Ramos (cell line): ENCODE results near the gene CAMTA2.

Source experiments
- in situ Hi-C: fragments of 300-500 bp; cut with MboI; formaldehyde crosslinking; loops from one replicate; pipeline ENCODE4 v1.14.3; 2022; ENCODE audit warnings: low sequenced_read_pairs; ENCODE audit not compliant: unreplicated experiment

The CAMTA2 gene

DNA sequence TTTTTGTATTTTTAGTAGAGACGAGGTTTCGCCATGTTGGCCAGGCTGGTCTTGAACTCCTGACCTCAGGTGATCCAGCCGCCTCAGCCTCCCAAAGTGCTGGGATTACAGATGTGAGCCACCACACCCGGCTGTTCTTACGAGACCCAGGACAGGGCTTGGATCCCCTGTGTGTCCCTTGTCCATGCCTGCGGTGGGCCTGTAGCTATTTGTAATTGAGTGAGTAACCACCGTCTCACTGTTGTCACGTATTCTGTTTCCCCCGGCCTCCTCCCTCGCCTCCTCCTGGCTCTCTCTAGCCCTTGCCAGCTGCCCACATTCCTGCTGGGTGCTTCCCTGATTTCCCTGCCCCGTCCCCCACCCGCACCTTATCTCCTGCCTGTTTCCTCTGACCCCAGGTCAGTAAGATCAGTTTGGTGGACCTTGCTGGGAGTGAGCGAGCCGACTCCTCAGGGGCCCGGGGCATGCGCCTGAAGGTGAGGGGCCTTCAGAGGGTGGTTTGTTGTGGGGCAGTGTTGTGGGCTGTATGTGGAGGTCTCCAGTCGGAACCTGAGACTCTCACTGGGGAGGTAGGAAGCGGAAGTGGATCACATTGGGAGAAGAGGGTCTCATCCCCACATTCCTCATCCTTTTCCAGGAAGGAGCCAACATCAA lies 15.9 kb upstream of the CAMTA2 start:
- in situ Hi-C loops, result no loop called here

DNA sequence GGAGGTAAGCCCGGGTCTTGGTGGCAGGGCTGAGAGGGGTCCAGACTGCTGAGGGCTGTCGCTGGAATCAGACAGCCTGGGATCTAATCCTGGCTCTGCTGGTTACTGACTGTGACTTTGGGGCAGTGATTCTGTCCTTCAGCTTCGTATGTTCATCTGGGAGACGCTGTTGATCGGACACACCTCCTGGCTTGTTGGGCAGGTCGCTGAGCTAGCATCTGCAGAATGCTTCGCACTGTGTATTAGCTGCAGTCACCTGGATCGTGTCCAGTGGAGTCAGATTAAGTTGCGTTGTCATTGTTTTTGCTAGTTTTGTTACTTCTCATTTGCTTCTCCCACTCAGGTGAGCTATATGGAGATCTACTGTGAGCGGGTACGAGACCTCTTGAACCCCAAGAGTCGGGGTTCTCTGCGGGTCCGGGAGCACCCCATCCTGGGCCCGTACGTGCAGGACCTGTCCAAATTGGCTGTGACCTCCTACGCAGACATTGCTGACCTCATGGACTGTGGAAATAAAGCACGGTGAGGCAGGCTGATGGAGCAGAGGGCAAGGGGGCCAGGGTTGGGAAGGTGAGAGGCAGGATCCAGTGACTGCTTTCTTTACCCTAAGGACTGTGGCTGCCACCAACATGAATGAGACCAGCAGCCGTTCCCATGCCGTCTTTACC lies 14.8 kb upstream of the CAMTA2 start:
- in situ Hi-C loops, result no loop called here

DNA sequence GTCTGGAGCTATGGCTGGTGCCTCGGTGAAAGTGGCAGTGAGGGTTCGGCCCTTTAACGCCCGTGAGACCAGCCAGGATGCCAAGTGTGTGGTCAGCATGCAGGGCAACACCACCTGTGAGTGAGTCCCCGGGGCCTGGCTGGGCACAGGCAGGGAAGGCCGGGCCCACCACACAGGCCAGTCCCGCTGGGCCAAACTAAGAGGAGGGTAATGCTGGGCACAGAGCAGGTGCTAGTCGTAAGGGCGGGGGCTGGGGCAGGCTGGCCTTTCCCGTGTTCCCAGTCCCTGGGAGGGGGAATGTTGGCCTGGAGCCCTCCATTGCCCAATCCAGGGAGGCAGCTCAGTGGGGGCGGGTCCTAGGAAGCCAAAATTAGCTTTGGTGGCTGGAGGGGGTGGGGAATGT lies 12.8 kb upstream of the CAMTA2 start:
- in situ Hi-C loops, result no loop called here

DNA sequence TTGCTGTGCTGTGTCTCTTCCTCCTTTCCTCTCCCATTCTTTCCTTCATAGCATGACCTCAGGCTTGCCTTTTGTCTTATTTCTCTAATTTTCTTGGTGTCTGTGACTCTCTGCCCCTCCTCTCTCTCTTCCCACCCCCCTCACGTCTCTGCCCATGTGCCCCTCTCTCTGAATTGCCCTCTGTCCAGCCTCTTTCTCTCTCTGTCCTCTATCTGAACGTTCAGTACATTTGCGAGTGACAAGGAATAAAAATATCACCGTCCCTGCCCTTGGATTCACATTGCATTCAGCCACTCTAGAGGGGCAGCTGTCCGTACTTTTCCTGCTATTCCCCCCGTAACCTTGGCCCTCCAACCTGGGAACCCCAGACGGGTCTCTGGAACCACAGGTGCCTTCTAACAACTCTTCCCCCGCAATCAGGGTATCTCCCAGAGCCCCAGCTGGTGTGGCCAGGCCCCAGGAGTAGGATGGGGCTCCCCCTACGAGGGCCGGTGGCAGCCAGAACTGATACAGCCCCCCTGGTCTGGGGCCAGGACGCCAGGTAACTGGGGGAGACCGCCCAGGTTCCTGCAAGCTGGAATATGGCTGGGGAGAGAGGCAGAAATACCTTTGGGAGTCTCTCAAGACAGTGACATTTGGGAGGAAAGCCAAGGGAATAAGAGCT lies 12.1 kb upstream of the CAMTA2 start:
- in situ Hi-C loops, result no loop called here

DNA sequence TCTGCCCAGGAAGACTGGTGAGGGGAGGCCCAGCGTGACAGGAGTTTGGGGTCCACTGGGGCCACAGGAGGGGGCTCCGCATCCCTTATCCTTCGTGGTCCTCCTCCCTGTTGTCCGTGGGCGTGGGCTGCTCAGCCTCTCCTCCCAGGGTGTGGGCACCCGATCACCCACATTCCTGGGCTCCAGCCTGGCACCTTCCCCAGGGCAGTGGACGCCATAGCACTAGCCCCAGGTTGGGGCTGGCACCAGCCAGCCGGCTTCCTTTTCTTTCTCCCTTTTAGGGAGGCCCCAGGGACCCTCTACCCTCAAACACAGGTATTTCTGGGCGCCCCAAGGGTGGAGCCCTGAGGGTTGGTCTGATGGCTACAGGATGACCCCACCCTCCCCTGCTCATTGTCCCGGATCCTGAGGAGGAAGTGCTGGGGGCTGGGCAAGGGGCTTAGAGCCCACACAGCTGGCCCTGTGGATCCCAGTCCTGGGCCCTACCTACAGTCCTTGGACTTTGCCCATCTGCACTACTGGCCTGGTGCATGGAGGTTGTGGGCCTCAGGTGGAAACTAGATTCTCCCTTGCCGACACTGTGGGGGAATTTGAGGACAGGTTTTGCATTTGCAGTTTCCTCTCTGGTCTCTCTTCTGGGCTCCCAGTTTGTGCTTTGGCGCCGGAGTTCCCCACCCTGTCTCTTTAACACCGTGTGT lies 11.4 kb upstream of the CAMTA2 start:
- in situ Hi-C loops, result no loop called here

DNA sequence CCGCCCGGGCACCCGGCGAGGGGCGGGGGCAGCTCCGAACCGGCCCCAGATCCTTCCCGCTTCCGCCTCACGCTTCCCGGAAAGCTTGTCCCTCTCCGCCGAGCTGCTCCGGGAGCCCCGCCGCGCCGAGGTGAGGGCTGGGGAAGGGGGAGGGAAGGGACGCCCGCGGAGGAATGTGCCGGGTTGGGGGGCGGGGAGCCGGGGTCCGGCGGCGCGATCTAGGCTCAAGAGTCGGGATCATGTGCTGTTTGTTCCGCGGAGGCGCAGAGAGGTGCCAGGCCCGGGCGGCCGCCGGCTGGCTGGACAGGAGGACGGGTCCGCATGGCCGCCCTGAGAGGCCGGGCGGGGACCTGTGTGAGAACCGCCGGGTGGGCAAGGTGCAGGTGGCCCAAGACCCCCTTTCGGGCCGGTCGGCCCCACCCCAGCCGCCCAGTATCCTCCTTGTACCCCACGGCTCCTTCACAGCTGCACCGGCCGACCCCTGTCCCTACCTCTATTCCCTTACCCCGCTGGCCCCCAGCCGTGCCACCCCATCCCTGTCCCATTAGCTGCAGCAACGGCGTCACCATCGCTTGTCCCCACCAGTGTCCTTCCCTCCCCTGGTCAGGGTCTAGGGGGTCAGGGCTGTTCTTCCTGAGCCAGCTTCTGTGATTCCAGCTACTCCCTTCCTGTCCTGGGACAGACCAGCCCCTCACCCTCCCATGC lies 10.7 kb upstream of the CAMTA2 start:
- in situ Hi-C loops, result no loop called here

DNA sequence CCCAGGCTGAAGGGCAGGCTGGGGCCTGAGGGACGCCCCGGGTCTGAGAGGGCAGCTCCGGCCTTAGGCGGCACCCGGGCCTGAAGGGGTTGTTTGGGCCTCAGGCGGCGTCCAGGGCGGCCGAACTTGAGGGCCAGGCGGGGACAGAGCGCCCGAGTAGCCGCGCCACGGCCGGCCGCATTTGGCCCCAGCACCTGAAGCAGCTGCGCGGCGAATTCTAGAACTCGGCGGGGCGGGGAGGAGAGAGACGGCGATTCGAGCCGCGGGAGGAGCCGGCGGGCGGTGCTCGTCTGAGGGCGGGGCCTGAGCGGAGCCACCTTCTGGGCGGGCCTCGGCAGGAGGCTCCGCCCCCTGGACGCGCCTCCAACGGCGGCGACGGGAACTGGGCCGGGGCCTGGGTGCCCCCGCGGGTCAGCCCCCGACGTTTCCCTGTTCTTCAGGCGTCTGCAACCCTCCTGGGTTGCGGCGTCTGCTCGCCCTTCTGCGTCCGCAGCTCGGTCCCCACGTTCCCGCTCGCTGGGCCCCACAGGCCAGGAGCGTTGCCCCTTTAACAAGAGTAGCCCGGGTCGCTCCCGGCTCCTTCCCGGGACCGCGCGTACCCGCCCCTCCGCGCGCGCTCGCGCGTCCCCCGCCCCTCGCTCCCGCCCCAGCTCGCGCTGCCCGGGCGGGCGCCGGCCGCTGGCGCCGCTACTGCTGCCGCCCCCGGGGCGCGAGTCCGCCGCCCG lies 10.0 kb upstream of the CAMTA2 start, which contains the start of the genes INCA1 and KIF1C:
Gene INCA1, minus strand, starts transcription at position 221 of the 725 bp plus-strand sequence. CDS start 3,085 bp downstream, outside the sequence.
Gene KIF1C, plus strand, starts transcription at position 649 of the 725 bp plus-strand sequence. CDS start 2,297 bp downstream, outside the sequence.
- in situ Hi-C loops, result no loop called here

DNA sequence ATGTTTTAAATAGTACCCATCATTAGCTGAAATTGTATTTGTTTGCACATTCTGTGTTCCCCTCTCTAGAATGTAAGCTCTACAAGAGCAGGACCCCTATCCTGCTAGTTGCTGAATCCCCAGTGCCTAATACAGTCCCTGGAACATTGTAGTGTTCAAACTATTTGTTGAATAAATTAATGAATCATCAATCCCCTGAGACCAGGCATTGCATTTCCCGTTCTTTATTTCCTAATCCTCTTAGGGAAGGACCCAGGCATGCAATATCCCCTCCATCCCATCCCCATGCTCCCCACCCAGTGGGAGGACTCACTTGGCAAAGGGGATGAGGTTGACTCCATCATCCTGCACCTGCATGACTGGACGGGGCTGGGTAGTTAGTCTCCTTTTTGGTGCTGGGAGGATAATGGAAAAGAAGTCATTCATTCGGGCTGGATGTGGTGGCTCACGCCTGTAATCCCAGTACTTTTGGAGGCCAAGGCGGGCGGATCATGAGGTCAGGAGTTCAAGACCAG lies 6.7 kb upstream of the CAMTA2 start:
- in situ Hi-C loops, result no loop called here

DNA sequence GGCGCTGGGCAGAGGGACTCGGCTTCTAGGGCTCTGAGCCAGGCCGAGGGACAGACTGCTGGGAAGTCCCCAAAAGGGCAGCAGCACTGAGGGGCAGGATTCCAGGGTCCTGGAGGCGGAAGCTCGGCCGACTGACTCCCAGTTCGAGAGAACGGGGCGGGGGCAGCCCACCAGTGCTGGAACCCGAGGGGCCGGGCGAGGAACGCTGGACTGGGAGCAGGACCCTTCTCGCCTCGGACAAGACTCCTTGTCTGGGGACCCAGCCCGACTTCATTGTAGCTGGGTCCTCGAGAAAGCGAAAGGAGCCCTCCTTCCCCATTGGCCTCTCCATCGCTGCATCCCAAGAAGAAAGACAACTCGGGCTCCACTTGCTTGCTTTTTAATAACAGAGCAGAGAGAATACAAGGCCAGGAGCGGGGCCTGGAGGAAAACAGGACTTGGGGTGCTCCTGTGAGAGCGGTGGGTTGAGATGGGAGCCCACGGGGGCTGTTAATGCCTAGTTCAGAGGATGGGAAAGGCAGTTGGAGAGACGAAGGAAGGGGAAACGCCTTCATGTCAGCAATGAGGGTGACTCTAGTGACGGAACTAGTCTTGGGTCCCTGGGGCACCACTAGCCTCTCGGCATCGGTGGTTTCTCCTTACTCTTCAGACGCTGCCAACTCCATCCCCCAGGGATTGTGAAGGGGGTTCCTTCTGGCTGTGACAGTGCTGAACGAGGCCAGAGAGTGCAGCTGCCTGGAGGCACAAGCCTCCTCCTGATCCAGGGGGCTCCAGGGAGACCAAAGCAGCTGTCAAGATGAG lies 492 bp upstream of the CAMTA2 start:
- in situ Hi-C loops, result no loop called here

DNA sequence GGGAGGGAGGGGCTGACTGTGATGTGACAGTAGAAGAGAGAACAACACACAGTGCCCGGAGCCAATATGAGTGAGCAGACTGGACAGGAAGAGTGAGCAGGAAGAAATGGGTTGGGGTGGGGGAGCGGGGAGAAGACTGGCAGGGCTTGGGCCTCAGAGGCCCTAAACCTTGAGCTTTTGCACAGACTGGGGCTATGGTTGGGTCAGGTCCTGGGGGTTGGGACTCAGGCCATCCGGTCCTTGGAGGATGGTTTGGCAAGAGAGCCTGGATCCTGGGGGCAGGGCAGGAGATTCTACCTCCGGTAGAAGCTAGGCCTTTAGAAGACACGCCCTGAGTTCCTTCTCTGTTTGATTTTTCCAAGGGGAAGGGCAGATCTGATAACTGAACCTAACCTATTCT lies 1.1 kb downstream of the CAMTA2 start:
- in situ Hi-C loops, result no loop called here

DNA sequence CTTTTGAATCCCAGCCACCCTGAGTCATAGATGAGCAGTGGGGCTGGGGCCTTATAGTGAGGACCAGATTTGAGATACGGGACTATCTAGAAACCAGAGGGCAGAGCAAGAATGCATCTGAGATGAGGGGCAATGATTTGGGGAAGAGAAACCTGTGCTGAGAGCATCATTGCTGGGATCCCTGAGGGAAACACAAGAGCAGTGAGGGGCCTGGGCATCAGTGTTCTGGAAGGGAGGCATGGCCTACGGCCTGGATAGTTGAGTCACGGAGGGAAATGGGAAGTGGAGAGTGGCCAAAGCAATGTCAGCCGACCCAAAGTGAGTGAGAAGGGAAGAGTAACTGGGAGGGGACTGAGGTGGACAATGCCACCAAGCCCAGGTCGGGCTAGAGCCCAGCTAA lies 5.2 kb downstream of the CAMTA2 start:
- in situ Hi-C loops, result no loop called here

DNA sequence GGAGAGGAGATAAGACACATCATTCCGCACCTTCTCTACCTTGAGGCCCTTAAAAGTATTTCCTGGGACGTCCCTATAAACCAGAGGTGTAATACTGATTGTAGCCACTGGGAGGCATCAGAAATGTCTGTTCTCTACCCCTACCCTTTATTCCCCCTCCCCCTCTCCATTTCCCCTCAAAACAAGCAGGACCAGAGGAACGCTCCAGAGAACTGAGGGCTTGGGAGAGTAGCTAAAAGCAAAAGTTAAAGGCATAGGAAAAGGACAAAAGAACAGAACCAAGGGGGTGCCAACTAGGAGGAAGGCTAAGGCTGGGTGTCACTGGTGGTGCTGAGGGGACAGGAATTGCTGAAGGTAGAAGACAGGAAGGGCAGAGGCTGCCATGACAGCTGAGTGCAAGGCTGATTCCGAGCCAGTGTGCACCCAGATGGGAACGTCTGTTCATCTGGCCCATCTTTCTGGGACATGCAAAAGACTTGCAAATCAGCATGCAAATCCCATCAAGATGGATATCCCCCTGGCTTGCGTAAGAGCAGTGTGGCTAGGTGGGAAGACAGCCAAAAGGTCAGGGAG lies 6.7 kb downstream of the CAMTA2 start:
- in situ Hi-C loops, result no loop called here

DNA sequence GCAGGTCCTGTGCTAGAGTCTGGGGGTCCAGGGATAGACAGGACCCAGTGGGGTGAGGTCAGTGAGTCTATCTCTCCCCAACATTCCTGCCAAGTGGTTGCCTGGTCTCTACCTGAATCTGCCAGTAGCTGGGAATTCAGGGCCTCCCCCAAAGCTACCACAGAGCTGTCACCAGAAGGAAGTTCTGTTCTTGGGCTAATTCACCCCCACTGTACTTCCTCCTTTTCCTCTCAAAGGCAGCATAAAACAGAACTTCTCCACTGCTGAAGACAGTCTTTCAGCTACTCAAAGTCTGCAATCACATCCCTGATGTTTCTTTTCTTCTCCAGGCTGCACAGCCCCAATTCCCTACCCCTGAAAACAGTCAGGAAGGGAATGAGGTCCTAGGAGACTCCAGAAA lies 8.7 kb downstream of the CAMTA2 start:
- in situ Hi-C loops, result no loop called here

DNA sequence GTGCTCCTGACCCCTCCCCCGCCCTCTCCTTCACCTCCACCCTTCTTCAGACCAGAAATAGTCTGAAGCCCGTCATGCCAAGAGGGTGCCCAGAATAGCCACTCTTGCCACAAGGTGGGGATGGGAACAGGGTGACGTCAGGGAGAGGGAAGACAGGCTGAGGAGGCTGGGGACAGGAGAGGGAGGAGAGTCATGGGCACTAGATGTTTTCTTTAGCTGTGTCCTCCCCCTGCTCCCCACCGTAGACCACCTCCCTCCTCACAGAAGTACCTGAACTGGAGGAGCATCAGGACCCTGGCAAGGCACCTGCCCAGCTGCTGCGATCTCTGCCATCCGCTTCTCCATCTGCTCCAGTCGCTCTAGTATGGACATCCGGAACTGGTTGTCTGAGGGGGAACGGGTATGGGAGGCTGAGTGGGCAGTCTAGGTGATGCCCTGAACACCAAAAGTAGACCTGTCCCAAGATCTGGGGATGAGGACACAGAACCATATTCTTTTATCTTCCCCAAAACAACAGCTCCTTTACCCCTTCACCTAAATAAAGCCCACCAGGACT lies 13.3 kb downstream of the CAMTA2 start:
- in situ Hi-C loops, result no loop called here

DNA sequence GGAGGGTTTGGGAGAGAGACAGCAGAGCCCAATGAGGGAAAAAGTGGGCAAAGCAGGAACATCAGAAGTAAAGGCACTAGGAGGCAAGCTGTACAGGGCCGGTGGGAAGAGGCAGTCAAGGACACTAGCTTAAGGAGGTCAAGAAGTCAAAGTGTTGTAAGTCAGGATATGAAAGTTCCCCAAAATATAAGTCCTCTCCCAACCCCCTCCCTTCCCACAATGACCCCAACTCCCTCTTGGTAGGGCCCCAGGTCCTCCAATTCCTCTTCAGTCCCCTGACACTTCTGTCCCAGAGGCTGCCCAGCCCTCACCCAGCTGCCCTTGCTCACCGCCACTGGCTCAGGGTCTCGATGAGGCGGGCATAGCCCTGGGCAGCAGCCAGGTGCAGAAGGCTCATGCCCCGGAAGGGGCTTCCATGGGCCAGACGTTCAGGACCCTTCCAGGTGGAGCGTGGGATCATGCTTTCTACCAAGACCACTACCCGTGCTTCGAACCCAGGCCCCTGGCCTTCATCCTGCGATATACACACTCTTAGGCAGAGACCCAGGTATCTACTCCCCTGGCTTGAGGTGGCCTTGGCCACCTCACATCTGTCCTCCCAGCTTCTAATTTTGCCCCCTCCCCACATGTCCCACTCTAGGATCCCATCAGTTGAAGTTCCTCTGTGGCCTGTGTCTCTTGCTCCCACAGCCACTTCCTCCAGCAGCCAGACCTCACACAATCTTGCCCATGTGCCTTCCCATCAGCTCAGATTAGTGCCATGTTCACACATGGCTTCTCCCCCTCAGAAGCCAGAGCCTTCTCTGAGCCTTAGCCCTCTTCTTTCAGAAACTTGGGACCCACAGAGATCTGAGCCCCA lies 14.0 kb downstream of the CAMTA2 start:
- in situ Hi-C loops, result no loop called here

DNA sequence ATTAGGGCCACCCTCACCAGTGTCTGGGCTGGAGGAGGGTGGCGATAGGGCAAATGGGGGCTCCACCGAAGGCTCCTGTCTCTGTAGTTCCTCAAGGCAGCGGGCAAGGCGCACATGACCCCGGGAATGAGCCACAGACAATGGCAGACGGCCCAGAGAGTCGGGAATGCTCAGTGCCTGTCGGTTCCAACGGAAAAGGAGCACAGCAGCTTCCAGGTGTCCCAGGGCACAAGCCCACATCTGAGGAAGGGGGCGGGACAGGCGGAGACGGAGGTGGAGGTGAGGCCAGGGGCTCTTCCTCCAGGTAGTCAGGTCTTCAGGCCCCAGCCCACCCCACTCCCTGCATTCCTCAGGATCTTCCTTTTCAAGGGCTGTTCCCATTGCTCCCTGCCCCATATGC lies 14.7 kb downstream of the CAMTA2 start:
- in situ Hi-C loops, result no loop called here

DNA sequence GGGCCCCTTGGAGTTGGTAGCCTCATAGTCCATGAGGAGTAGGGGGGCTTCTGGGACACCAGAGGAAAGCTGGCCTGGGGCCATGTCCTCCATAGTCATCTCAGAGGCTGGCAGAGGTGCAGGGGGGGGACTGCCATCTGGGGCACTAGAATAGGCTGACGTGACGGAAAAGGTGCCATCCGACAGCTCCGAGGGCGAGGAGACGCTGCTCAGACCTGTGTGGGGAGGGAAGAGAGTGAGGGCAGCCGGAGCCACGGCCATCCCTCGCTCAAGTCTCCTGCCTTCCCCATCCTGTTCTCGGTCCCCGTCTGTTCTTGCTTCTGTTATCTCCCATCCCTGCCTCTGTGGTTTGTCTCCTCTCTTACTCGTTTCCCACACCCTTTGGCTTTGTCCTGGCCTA lies 15.2 kb downstream of the CAMTA2 start:
- in situ Hi-C loops, result no loop called here
